ENCODE results near the gene SORCS2.
"Not testable (repeated sequence)": the region's sequence is repeated elsewhere in the genome, so short reads cannot be mapped to it uniquely, and the experiment has no call there.

Gene SORCS2

DNA sequence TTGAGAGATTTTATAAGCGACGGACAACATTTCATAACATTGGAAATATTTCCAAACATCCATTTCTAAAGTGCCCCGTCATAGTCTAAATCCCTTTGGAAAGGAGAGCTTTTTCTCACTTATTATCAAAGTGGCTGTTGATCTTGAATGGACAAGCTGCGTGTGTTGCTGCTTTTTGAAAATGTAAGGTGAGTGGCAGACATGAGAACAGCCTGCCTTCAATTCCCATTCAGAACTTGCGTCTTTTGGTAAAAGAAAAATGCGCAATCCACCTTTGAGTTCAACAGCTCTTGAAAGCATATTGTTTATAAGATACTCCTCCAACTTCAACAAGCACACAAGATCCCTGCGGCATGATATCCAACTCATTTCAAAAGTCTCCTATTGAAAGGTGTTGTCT lies 380.6 kb downstream of the SORCS2 start:
- peaks cover 6% of the 10 kb centered on the region for H3K9me3 ChIP-seq

DNA sequence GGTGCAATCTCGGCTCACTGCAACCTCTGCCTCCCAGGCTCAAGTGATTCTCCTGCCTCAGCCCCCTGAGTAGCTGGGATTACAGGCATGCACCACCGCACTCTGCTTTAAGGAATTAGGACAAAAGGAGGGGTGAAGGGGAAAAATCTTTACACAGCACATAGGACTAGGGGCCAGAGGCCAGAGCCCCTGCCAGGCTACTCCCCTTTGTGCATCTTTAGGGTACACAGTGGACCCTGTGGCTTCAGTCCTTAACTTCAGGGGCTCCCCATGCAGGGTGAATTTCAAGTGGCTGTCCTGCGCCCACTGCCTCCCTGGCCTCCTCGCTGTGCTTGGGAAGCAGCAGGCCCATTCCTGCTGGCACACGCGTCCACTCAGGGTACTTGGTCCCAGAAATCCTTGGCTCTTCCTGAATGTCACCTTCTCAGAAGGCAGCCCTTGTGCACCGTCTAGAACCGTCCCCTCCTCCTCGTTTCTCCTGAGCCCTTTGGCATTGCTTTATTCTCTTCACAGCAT lies 381.3 kb downstream of the SORCS2 start:
- Histone ChIP-seq H3K9me3 (peaks cover 9% of the 10 kb centered on the region), H3K4me1 (no peaks in the 10 kb centered on the region), H3K4me3 (ENCODE audit: low read depth, low read length) (no peak overlapping the region), H3K27me3 (no peaks in the 10 kb centered on the region), H3K36me3 (no peaks in the 10 kb centered on the region)
- no peak for DNase-seq
- TF ChIP-seq, protein P1, sequence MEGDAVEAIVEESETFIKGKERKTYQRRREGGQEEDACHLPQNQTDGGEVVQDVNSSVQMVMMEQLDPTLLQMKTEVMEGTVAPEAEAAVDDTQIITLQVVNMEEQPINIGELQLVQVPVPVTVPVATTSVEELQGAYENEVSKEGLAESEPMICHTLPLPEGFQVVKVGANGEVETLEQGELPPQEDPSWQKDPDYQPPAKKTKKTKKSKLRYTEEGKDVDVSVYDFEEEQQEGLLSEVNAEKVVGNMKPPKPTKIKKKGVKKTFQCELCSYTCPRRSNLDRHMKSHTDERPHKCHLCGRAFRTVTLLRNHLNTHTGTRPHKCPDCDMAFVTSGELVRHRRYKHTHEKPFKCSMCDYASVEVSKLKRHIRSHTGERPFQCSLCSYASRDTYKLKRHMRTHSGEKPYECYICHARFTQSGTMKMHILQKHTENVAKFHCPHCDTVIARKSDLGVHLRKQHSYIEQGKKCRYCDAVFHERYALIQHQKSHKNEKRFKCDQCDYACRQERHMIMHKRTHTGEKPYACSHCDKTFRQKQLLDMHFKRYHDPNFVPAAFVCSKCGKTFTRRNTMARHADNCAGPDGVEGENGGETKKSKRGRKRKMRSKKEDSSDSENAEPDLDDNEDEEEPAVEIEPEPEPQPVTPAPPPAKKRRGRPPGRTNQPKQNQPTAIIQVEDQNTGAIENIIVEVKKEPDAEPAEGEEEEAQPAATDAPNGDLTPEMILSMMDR (IDR thresholded peaks at IDR 0.05; ENCODE audit: low read depth, low read length), result no peak

More for the DNA sequence above, 380.6 kb downstream of the SORCS2 start:
- TF ChIP-seq, protein P1 (IDR thresholded peaks at IDR 0.05; ENCODE audit: low read depth, low read length), result no peak
- Histone ChIP-seq H3K36me3 (no peaks in the 10 kb centered on the region), H3K4me3 (ENCODE audit: low read depth, low read length) (no peak overlapping the region), H3K4me1 (no peaks in the 10 kb centered on the region), H3K27me3 (no peaks in the 10 kb centered on the region)
- DNase-seq, result no peak

DNA sequence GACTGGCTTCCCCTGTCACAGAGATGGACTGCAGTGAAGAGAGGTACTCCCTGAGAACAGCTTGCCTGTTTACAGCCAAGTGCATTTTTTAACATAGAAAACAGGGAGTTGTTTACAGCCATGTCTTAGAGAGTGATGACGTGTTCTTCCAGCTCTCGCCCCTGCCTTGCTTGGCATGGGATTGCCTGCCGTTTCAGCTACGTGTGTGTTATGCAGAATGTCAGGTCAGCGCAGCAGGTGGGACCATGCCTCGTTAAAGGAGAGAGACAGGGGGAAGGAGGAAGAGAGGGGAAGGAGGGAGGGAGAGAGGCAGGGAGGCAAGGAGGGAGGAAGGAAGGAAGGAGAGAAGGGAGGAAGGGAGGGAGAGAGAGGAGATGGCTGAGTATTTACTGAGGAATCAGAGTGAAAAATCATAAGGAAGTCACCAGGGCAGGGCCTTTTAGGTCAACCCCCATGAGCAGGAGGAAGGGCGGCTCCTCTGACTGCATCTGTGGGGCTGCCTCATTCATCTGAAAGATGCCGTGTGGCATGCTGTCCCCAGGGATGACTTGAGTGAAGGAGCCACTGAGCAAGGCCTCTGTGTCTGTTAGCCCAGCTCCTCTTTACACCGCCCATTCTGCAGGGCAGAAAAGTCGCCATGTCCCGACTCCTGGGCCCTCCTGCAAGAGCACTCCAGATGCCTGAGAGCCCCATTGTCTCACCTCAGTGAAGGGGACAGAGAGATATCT lies 382.1 kb downstream of the SORCS2 start:
- Histone ChIP-seq H3K4me1 (no peaks in the 10 kb centered on the region), H3K9me3 (peaks cover 11% of the 10 kb centered on the region), H3K4me3 (ENCODE audit: low read depth, low read length) (no peak overlapping the region), H3K27me3 (no peaks in the 10 kb centered on the region), H3K36me3 (no peaks in the 10 kb centered on the region)
- TF ChIP-seq, protein P1 (IDR thresholded peaks at IDR 0.05; ENCODE audit: low read depth, low read length), result no peak
- DNase-seq, result no peak

DNA sequence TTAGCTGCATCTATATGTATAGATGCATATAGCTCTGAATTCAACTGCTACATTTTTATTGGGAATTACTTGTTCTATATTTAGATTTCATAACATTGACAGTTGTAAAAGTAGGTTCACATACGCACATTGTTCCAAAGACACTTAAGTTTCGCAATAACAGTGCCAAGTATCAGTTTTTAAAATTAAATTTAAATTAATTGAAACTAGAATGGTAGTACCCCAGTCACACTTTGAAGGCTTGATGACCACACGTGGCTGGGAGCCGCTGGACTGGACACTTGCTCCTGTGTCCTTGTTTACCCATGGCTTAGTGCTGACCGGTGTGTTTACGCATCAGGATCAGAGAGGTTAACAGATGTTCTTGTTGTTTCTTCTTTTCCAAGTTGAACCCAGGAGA lies 383.1 kb downstream of the SORCS2 start:
- TF ChIP-seq, protein P1 (IDR thresholded peaks at IDR 0.05; ENCODE audit: low read depth, low read length), result no peak
- no peaks in the 10 kb centered on the region for H3K36me3 ChIP-seq
- no peaks in the 10 kb centered on the region for H3K4me1 ChIP-seq
- peaks cover 11% of the 10 kb centered on the region for H3K9me3 ChIP-seq
- no peaks in the 10 kb centered on the region for H3K27me3 ChIP-seq
- no peak for DNase-seq
- no peak overlapping the region for H3K4me3 ChIP-seq (ENCODE audit: low read depth, low read length)

DNA sequence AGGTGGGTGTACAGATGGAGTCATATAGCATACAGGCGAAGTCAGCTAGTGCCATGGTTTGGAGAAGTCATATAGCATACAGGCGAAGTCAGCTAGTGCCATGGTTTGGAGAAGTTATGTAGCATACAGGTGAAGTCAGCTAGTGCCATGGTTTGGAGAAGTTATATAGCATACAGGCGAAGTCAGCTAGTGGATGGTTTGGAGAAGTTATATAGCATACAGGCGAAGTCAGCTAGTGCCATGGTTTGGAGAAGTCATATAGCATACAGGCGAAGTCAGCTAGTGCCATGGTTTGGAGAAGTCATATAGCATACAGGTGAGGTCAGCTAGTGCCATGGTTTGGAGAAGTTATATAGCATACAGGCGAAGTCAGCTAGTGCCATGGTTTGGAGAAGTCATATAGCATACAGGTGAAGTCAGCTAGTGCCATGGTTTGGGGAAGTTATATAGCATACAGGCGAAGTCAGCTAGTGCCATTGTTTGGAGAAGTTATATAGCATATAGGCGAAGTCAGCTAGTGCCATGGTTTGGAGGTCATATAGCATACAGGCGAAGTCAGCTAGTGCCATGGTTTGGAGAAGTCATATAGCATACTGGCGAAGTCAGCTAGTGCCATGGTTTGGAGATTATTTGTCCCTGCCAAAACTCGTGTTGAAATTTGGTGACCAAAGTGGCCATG lies 385.2 kb downstream of the SORCS2 start:
- not testable (repeated sequence) for H3K4me3 ChIP-seq (ENCODE audit: low read depth, low read length); H3K36me3 ChIP-seq; DNase-seq; H3K27me3 ChIP-seq; H3K4me1 ChIP-seq
- H3K9me3 ChIP-seq, result peaks cover 11% of the 10 kb centered on the region

DNA sequence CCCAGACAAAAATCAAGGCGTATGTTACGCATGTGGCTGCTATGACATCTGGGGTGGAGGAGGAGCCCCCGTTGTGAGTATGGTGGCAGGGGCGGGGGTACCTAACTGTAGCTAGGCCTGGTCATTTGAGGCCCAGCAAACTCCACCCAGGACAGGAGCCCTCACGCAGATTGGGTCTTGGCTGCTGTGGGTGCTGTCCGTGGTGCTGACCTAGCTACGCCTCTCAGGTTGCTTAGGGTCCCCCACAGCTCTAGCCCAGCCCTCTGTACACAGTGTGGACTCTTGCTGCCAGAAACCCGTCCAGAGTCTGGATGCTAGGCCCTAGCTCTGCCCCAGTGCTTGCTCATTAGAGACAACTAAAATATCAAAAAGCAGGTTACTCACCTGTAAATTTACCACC lies 389.1 kb downstream of the SORCS2 start:
- TF ChIP-seq, protein P1 (IDR thresholded peaks at IDR 0.05; ENCODE audit: low read depth, low read length), result no peak
- Histone ChIP-seq H3K4me3 (ENCODE audit: low read depth, low read length) (no peak overlapping the region), H3K4me1 (no peaks in the 10 kb centered on the region), H3K9me3 (peaks cover 9% of the 10 kb centered on the region), H3K27me3 (no peaks in the 10 kb centered on the region), H3K36me3 (no peaks in the 10 kb centered on the region)
- DNase-seq, result no peak

All from BE2C (cell line).